Measurements from ENCODE around the gene RAB3GAP1. TPM values are rescaled to one million over a fixed set of nuclear protein-coding genes. Genes with fewer than 3 reads are reported as not detected.

Gene RAB3GAP1
- polyA plus RNA-seq, 1 of the 3 experiments (the other 2 are of a cell fraction): 10.9 TPM

DNA sequence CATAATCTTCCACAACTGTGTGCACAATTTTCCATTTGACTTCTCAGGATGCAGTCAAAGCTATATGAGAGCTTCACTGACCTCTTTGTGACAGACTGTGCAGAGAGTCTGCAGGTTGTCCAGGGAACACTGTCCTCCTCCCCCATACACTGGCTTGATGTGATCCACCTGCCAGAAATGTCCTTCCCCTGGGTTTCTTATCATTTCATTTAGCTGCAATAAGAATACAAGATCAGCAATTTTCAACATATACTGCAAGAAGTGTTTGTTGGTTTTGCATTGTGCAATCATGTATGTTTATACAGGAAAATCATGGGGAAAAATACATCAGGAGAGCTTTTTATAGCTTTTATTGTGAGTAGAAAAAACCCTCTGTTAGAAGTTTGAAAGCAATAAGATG is 150.7 kb downstream of the RAB3GAP1 start:
- H3K9me3 ChIP-seq: no peaks in the 10 kb centered on the region
- H3K36me3 ChIP-seq (replicated peaks in 1 of 2; ENCODE audit: control insufficient read depth in 1 of 2, insufficient read depth in 2 of 2, low read length in 1 of 2): peaks cover 2 to 4% of the 10 kb centered on the region in 2 experiments
- ChIA-PET POLR2A (no interaction called here), CTCF (no interaction called here)
- H3K27ac ChIP-seq (ENCODE audit: low read depth in 2 of 2, low read length in 1 of 2): no peak overlapping the region
- no peaks in the 10 kb centered on the region for H3K9me2 ChIP-seq
- H2AFZ ChIP-seq (ENCODE audit: low read depth): no peak overlapping the region
- no peak overlapping the region for H3K4me2 ChIP-seq
- TF ChIP-seq, protein P1, sequence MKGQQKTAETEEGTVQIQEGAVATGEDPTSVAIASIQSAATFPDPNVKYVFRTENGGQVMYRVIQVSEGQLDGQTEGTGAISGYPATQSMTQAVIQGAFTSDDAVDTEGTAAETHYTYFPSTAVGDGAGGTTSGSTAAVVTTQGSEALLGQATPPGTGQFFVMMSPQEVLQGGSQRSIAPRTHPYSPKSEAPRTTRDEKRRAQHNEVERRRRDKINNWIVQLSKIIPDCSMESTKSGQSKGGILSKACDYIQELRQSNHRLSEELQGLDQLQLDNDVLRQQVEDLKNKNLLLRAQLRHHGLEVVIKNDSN (IDR thresholded peaks at IDR 0.05; ENCODE audit: borderline replicate concordance, low read depth): no peak
- TF ChIP-seq, protein P2, sequence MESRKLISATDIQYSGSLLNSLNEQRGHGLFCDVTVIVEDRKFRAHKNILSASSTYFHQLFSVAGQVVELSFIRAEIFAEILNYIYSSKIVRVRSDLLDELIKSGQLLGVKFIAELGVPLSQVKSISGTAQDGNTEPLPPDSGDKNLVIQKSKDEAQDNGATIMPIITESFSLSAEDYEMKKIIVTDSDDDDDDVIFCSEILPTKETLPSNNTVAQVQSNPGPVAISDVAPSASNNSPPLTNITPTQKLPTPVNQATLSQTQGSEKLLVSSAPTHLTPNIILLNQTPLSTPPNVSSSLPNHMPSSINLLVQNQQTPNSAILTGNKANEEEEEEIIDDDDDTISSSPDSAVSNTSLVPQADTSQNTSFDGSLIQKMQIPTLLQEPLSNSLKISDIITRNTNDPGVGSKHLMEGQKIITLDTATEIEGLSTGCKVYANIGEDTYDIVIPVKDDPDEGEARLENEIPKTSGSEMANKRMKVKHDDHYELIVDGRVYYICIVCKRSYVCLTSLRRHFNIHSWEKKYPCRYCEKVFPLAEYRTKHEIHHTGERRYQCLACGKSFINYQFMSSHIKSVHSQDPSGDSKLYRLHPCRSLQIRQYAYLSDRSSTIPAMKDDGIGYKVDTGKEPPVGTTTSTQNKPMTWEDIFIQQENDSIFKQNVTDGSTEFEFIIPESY (IDR thresholded peaks at IDR 0.05; ENCODE audit: borderline replicate concordance, low read depth): no peak
- TF ChIP-seq TEAD4 (IDR thresholded peaks at IDR 0.05; ENCODE audit: borderline replicate concordance, insufficient read depth) (no peak), ELF1 (IDR thresholded peaks at IDR 0.05) (no peak), TCF12 (IDR thresholded peaks at IDR 0.05) (no peak), JUND (IDR thresholded peaks at IDR 0.05) (no peak), MXI1 (IDR thresholded peaks at IDR 0.05; ENCODE audit: low read depth, low read length) (no peak), POLR2AphosphoS5 (IDR thresholded peaks at IDR 0.05; ENCODE audit: low read depth, low read length) (no peak), RCOR1 (IDR thresholded peaks at IDR 0.05; ENCODE audit: low read length) (no peak), MEF2A (IDR thresholded peaks at IDR 0.05; ENCODE audit: borderline replicate concordance, low read depth) (no peak)
- TF ChIP-seq, protein P3, sequence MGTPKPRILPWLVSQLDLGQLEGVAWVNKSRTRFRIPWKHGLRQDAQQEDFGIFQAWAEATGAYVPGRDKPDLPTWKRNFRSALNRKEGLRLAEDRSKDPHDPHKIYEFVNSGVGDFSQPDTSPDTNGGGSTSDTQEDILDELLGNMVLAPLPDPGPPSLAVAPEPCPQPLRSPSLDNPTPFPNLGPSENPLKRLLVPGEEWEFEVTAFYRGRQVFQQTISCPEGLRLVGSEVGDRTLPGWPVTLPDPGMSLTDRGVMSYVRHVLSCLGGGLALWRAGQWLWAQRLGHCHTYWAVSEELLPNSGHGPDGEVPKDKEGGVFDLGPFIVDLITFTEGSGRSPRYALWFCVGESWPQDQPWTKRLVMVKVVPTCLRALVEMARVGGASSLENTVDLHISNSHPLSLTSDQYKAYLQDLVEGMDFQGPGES (IDR thresholded peaks at IDR 0.05; ENCODE audit: low read depth, low read length): no peak
- TF ChIP-seq, protein P4, sequence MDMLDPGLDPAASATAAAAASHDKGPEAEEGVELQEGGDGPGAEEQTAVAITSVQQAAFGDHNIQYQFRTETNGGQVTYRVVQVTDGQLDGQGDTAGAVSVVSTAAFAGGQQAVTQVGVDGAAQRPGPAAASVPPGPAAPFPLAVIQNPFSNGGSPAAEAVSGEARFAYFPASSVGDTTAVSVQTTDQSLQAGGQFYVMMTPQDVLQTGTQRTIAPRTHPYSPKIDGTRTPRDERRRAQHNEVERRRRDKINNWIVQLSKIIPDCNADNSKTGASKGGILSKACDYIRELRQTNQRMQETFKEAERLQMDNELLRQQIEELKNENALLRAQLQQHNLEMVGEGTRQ (IDR thresholded peaks at IDR 0.05; ENCODE audit: borderline replicate concordance, low read depth, low read length): no peak
- no peak overlapping the region for H3K9ac ChIP-seq
- DNase-seq: no peak
- H3K4me1 ChIP-seq (ENCODE audit: control insufficient read depth in 1 of 2, insufficient read depth in 2 of 2, low read depth in 1 of 2, low read length in 1 of 2): no peaks in the 10 kb centered on the region
- H4K20me1 ChIP-seq (ENCODE audit: insufficient read depth): no peaks in the 10 kb centered on the region
- no peaks in the 10 kb centered on the region for H3K27me3 ChIP-seq (ENCODE audit: insufficient read depth)
- no peak overlapping the region for H3K4me3 ChIP-seq (ENCODE audit: low read depth in 2 of 2, low read length in 1 of 2)
- H3F3A ChIP-seq (replicated peaks; ENCODE audit: insufficient read depth): no peaks in the 10 kb centered on the region
- H3K79me2 ChIP-seq (ENCODE audit: insufficient read depth): no peaks in the 10 kb centered on the region

DNA sequence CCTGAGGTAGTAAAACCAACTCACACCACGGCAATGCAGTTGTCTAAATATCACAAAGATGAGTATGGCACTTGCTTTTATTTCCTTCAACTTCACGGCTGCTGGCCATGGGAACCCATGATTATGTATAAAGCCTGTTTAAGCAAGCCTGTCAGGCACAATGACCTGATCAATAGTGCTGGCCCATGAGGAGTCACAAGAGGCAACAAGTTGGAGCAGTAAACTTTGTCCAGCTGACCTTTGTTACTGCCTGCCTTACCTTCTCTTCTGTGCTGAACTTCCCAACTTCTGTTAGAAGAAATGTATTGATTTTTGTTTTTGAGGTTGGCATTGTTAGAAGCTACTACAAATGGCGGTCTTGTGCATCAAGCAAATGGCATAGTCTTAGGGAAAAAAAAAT is 151.9 kb downstream of the RAB3GAP1 start:
- no peaks in the 10 kb centered on the region for H3K27me3 ChIP-seq (ENCODE audit: insufficient read depth)
- H3K4me1 ChIP-seq (ENCODE audit: control insufficient read depth in 1 of 2, insufficient read depth in 2 of 2, low read depth in 1 of 2, low read length in 1 of 2): no peaks in the 10 kb centered on the region
- ChIA-PET POLR2A (no interaction called here), CTCF (no interaction called here)
- H3K36me3 ChIP-seq (replicated peaks in 1 of 2; ENCODE audit: control insufficient read depth in 1 of 2, insufficient read depth in 2 of 2, low read length in 1 of 2): peaks cover 0 to 7% of the 10 kb centered on the region in 2 experiments
- H3K79me2 ChIP-seq (ENCODE audit: insufficient read depth): no peaks in the 10 kb centered on the region
- H3K9me2 ChIP-seq: no peaks in the 10 kb centered on the region
- no peak overlapping the region for H3K27ac ChIP-seq (ENCODE audit: low read depth in 2 of 2, low read length in 1 of 2)
- no peak overlapping the region for H3K9ac ChIP-seq
- TF ChIP-seq, protein P5, sequence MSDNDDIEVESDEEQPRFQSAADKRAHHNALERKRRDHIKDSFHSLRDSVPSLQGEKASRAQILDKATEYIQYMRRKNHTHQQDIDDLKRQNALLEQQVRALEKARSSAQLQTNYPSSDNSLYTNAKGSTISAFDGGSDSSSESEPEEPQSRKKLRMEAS (IDR thresholded peaks at IDR 0.05; ENCODE audit: low read depth): no peak
- TF ChIP-seq MEF2A (IDR thresholded peaks at IDR 0.05; ENCODE audit: borderline replicate concordance, low read depth) (no peak), JUND (IDR thresholded peaks at IDR 0.05) (no peak), RAD21 (IDR thresholded peaks at IDR 0.05; ENCODE audit: low read length) (no peak), FOXJ3 (CRISPR knock-in tag; IDR thresholded peaks at IDR 0.05) (no peak)
- H3K9me3 ChIP-seq: no peaks in the 10 kb centered on the region
- H3F3A ChIP-seq (replicated peaks; ENCODE audit: insufficient read depth): no peaks in the 10 kb centered on the region
- H2AFZ ChIP-seq (ENCODE audit: low read depth): no peak overlapping the region
- WGBS (ENCODE audit: low lambda C conversion rate): 94% methylated on average over 3 of the region's 3 CpGs
- DNase-seq: no peak
- no peak overlapping the region for H3K4me3 ChIP-seq (ENCODE audit: low read depth in 2 of 2, low read length in 1 of 2)
- H3K4me2 ChIP-seq: no peak overlapping the region
- H4K20me1 ChIP-seq (ENCODE audit: insufficient read depth): no peaks in the 10 kb centered on the region

All from SK-N-SH (cell line).